Measurements from ENCODE around the gene NDUFS1. TPM values are rescaled to one million over a fixed set of nuclear protein-coding genes. Genes with fewer than 3 reads are reported as not detected.

The NDUFS1 gene
- total and polyA plus RNA-seq, 9 of the 15 experiments (the other 6 are each of a cell fraction or from before 2014, with no cell fraction given), result 75.0 to 130 (median 91.5) TPM

DNA sequence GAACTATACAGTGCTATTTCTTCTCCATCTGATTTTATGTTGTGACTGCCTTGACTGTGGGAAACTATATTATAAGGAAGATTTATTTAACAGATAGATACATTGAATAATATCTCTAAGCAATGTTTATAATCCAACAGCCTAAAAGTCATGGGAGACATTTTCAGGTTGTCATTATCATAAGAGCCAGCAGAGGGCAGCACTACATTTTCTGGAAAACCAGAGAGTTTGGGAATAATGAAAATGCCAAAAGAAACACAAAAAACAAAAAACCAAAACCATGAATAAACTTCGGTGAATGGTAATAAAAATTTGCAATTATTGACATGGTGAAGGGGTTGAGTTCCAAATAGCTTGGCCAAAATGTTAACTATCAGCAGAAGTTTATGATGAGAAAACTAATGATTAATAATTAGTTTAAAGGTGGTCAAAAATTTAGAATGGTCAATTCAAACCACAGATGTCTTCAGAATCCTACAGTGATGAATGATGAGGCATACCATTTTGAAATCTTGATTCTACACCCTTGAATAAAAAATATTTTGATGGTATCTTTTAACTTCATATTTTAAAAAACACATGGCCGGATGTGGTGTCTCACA, 5.1 kb upstream of the NDUFS1 start (continued):
- TF ChIP-seq, protein P1, sequence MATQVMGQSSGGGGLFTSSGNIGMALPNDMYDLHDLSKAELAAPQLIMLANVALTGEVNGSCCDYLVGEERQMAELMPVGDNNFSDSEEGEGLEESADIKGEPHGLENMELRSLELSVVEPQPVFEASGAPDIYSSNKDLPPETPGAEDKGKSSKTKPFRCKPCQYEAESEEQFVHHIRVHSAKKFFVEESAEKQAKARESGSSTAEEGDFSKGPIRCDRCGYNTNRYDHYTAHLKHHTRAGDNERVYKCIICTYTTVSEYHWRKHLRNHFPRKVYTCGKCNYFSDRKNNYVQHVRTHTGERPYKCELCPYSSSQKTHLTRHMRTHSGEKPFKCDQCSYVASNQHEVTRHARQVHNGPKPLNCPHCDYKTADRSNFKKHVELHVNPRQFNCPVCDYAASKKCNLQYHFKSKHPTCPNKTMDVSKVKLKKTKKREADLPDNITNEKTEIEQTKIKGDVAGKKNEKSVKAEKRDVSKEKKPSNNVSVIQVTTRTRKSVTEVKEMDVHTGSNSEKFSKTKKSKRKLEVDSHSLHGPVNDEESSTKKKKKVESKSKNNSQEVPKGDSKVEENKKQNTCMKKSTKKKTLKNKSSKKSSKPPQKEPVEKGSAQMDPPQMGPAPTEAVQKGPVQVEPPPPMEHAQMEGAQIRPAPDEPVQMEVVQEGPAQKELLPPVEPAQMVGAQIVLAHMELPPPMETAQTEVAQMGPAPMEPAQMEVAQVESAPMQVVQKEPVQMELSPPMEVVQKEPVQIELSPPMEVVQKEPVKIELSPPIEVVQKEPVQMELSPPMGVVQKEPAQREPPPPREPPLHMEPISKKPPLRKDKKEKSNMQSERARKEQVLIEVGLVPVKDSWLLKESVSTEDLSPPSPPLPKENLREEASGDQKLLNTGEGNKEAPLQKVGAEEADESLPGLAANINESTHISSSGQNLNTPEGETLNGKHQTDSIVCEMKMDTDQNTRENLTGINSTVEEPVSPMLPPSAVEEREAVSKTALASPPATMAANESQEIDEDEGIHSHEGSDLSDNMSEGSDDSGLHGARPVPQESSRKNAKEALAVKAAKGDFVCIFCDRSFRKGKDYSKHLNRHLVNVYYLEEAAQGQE (IDR thresholded peaks at IDR 0.05; ENCODE audit: borderline replicate concordance), result peak; percentile 14; the same call in 1 of the 2 replicates
- TF ChIP-seq, protein P1 (CRISPR knock-in tag; IDR thresholded peaks at IDR 0.05; ENCODE audit: low read depth), result no peak
- TF ChIP-seq ZKSCAN3 (CRISPR knock-in tag; IDR thresholded peaks at IDR 0.05) (no peak), RAD21 (CRISPR knock-in tag; conservative IDR thresholded peaks at IDR 0.05 in 1 of 2, IDR thresholded peaks at IDR 0.05 in 1 of 2) (peak in 1 of 2 experiments; percentile 24; a peak in 2 of 4 replicates), NFE2 (IDR thresholded peaks at IDR 0.05; ENCODE audit: low read depth) (no peak), GTF2E2 (tag; IDR thresholded peaks at IDR 0.05) (no peak), ERF (CRISPR knock-in tag; IDR thresholded peaks at IDR 0.05) (no peak), ADNP (tag; IDR thresholded peaks at IDR 0.05) (no peak)
- TF ChIP-seq, protein P2, sequence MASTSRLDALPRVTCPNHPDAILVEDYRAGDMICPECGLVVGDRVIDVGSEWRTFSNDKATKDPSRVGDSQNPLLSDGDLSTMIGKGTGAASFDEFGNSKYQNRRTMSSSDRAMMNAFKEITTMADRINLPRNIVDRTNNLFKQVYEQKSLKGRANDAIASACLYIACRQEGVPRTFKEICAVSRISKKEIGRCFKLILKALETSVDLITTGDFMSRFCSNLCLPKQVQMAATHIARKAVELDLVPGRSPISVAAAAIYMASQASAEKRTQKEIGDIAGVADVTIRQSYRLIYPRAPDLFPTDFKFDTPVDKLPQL (IDR thresholded peaks at IDR 0.05; ENCODE audit: extremely low read depth, insufficient read length), result no peak
- TF ChIP-seq, protein P3, sequence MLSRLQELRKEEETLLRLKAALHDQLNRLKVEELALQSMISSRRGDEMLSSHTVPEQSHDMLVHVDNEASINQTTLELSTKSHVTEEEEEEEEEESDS (CRISPR knock-in tag; IDR thresholded peaks at IDR 0.05), result no peak
- TF ChIP-seq, protein P4, sequence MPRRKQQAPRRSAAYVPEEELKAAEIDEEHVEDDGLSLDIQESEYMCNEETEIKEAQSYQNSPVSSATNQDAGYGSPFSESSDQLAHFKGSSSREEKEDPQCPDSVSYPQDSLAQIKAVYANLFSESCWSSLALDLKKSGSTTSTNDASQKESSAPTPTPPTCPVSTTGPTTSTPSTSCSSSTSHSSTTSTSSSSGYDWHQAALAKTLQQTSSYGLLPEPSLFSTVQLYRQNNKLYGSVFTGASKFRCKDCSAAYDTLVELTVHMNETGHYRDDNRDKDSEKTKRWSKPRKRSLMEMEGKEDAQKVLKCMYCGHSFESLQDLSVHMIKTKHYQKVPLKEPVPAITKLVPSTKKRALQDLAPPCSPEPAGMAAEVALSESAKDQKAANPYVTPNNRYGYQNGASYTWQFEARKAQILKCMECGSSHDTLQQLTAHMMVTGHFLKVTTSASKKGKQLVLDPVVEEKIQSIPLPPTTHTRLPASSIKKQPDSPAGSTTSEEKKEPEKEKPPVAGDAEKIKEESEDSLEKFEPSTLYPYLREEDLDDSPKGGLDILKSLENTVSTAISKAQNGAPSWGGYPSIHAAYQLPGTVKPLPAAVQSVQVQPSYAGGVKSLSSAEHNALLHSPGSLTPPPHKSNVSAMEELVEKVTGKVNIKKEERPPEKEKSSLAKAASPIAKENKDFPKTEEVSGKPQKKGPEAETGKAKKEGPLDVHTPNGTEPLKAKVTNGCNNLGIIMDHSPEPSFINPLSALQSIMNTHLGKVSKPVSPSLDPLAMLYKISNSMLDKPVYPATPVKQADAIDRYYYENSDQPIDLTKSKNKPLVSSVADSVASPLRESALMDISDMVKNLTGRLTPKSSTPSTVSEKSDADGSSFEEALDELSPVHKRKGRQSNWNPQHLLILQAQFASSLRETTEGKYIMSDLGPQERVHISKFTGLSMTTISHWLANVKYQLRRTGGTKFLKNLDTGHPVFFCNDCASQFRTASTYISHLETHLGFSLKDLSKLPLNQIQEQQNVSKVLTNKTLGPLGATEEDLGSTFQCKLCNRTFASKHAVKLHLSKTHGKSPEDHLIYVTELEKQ (CRISPR knock-in tag; IDR thresholded peaks at IDR 0.05), result no peak

Measured in K562 (cell line).